ENCODE data around the gene ST3GAL3.

DNA sequence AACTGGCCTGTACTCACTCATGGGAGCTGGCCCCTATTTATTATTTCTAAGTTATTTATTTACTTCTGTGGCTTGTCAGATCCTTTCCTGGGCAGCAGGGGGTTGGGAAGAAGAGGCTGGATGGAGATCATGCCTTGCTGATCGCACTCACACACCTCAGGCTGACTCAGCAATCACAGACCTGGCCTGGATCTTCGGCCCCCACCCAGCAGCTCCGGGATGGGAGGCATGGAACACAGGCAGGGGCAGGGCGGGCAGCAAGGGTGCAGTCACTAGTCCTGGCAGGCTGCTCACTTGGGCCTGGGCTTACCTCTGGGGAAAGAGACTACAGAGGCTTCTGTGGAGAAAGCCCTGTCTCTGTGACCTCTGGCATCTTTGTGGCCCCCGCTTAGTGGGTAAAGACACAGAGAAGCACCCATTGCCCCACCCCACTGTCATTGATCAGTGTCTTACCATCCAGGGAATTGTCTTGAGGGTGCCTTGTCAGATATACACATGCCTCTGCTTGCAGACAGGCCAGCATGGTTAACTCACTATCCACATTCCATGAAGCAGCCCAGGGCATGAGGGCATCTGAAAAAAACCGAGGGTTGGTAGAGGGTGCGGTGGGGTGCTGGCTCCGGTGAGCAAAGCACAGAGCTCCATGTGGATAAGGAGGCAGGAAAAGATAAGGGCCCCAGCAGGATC, 230.0 kb downstream of the ST3GAL3 start:
- TF ChIP-seq POLR2A (IDR thresholded peaks at IDR 0.05) (no peak), CTCF (IDR thresholded peaks at IDR 0.05) (no peak)

Data from uterus (tissue), 2 donors.